HG02798 (cell line): ENCODE results near the gene ROM1.
A peak's percentile ranks its signal among the peaks of the same experiment; 100 is the strongest.
"Not testable (repeated sequence)": the region's sequence is repeated elsewhere in the genome, so short reads cannot be mapped to it uniquely, and the experiment has no call there.

Experiments used
- ATAC-seq: cut with Tn5 transposase; IDR thresholded peaks from one replicate; pipeline ENCODE4 v1.9.1; 2021; ENCODE audit warnings: mild to moderate bottlenecking; ENCODE audit not compliant: unreplicated experiment, poor library complexity

ROM1 gene

DNA sequence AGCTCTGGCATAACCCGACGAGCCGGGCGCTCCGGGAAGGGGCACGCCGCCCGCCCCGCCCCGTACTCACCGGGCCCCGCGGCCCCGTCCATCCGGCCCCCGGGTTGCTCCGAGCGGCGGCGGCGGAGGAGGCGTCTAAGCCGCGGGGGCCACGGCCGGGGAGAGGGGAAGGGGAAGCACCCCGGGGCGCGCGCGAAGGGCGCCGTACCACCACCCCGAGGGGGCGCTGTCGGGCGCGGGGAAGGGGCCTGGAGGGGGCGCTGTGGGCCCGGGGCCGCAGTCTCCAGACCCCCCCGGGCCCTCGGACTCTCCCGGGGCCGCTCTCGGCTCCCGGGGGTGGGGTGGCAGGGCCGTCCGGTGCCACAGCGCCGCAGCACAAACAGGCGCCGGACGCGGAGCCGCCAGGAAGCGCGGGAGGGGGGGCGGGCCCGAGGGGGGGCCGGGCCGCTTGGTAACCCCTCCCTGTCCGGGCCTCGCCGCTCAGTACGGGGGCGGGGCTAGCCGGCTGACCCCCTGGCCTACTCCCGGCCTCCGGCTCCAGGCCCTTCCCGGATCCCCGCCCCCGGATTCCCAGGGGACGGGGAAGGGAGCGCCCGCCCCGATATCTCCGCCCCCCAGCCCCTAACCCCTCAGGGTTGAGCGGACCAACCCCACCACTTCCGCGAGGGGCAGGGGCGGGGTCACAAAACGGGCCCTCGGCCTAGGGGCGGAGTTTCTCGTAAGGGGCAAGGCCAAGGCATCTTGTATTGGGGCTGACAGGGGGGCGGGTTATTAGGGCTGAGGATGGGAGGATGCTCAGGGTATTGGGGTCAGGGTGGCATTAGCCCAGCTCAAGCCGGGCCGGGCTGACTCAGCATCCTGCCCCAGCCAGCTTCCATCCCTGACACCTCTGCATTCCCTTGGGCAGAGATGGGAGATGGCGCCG lies at the start of gene ROM1, which contains the start of gene EML3:
TSS of gene ROM1 (plus strand) at position 892 of the 925 bp plus-strand sequence. CDS start at position 917, 25 bp downstream.
TSS of gene EML3 (minus strand) at position 410 of the 925 bp plus-strand sequence. CDS start at position 92, 318 bp downstream.
- peak; percentile 77 for ATAC-seq

DNA sequence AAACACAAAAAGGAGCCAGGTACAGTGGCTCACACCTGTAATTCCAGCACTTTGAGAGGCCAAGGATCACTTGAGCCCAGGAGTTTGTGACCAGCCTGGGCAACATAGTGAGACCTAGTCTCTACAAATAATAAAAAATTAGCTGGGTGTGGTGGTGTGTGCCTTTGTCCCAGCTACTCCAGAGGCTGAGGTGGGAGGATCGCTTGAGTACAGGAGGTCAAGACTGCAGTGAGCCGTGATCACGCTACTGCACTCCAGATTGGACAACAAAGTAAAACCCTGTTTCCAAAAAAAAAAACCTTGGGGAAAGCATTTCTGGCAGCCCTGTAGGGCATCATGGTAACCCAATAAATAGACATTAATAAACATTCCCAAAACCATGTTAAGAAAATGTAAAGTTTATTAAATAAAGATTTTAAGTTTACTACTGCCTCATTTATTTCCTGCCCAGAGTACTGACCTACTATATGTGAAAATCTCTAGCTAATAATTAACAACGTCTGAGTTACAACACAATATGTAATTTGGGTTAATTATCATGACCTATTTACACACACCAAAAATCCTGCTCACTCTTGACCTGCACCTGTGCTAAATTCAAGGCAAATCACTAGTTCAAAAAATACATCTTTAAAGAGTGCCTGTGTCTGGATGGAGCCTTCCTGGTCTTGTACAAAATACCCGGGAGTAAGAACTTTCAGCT lies 47.8 kb upstream of the ROM1 start:
- ATAC-seq = no peak

DNA sequence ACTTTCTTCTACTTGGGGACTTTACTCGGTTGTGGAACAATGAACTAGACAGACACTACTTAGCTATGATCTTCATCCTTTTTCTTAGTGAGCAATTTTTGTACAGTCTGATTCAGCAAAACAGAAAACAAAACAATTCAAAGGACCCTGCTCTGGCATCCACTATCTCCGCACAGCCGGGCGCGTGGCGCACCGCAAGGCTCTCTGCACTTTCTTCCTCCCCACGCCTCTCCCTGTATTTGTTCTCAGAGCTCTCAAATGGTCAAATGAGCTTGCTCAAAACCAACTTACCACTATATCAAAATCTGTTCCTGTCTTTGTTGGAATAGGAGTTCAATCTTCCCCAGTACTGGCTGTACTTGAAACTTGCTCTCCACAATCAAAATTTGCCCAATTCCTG lies 46.8 kb upstream of the ROM1 start:
- ATAC-seq = no peak

DNA sequence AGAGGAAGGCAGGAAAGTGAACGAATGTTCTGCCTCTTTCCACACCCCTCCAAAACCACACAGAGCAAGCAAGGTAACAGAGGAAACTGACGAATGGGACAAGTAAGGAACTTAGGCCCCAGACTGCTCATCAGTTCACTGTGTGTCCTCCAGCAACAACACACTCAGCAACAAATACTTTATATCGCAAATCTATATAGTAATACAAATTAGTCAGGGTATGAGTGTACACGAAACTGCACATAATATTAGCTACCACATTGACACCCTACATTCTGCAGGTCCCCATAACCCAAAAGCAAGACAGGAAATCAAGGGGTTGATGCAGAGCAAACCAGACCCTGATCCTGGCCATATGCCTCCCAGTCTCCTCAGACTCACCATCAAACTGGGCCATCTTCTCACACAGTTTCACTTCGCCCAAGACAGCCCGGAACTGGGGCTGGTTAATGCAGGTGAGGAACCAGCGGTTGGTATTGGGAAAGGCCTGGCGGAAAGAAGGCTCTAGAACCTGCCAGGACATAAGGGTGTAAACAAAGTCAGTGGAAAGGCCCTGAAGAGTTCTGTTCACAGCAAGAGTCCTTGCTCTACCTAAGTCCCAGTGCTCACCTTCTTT lies 45.9 kb upstream of the ROM1 start:
- ATAC-seq = no peak

- ATAC-seq = no peak
Measured at GRCh38 chr11:62569611-62570010, 43.4 kb upstream of the ROM1 start.

DNA sequence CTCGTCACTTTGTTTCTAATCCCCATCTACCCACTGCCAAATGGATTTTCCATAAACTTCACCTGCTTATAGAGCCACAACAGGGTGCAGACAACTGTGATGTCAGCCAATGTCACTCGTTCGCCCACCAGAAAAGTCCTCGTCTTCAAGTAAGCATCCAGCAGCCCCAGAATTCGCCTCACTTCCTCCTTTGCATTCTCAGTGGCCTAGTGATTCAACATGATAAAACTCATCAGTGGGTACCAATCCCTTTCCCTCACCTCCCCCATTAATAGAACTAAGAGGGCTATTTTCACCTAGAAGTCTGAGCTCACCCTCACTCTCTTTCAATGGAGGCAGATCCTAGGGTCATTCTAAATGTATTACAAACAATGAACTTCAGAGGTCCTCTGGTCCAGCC lies 42.2 kb upstream of the ROM1 start:
- ATAC-seq = not testable (repeated sequence)

DNA sequence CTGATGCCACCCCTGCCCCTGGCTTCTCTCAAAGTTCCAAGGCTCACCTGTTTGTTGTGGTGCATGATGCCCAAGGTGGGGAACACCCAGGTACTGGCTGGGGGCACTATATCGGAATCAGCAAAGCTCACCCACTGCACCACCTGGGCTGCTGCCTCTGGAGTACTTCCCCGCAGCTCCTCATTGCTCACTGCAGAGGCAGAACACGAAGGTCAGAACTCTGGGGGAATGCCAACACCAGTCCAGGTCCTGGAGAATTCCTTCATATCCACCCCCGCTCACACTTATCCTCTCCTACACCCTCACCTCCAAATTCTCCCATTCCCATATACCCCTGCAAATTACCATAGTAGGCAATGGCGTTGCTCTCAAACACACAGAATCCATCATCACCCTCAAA lies 41.6 kb upstream of the ROM1 start:
- ATAC-seq = not testable (repeated sequence)

GRCh38 chr11:62572431-62572830 lies 40.6 kb upstream of the ROM1 start:
- no peak for ATAC-seq

DNA sequence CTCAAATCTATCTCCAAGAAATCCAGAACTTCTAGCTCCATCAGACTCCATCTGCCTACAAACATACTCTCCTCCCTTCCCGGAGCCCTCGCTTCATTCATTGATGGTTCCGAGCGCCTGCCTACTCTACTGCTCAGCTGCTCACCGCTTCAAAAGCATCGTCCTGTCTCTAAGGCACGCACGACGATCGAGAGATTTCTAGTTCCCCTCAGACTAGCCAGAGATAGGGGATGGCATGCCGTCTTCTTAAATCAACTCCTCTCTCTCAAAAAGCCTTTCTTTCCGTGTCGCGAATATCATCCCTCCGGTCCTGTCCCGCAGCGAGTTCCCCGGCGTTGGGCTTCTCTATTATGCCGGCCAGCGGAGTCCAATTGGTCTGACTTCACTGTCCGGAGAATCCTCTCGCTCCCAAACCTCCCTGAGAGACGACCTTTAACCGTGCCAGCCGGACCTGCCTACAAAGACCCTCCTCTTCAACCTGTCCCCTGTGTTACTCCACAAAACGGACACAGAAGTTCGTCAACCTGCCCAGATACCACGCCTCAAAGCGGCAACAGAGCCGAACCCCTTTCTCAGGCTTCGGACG lies 40.0 kb upstream of the ROM1 start:
- no peak for ATAC-seq

DNA sequence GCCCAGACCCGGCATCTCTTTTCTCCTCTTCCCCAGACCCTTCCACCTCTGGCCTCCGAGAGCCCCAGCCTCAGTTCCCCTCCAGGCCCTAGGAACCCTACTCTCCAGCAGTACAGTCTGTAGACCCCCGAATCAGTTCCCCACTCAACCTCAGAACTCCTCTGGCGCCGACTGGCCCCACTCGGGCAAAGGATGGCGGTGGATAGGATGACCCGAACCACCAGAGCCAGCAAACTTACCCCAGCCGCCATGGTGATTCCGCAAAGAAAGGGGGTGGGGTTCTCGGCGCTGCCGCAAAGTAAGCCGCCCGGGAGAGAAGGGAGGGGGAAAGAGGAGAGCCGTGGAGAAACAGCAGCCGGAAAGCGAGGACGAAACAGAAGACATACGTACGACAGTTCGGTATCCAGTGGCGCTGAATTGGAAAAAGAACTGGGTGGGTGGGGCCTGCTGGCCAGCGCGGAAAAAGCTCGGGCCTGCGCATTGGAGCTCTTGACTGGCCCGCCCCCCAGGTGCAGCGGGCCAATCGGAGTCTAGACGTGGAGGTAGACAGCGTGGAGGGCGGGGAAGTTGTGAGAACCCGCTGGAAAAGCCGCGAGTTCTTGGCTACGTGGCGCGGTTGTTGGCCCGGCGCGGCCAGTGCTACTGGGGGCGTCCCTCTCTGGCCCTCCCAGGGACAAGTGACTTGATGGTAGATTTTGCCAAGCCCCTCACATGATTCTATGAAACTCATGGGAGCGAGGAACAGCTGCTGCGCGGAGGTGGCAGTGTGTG lies 39.3 kb upstream of the ROM1 start, which contains the start of gene EEF1G:
TSS of gene EEF1G (minus strand) at position 300 of the 771 bp plus-strand sequence. CDS start at position 251, 49 bp downstream.
- peak; percentile 95 for ATAC-seq

DNA sequence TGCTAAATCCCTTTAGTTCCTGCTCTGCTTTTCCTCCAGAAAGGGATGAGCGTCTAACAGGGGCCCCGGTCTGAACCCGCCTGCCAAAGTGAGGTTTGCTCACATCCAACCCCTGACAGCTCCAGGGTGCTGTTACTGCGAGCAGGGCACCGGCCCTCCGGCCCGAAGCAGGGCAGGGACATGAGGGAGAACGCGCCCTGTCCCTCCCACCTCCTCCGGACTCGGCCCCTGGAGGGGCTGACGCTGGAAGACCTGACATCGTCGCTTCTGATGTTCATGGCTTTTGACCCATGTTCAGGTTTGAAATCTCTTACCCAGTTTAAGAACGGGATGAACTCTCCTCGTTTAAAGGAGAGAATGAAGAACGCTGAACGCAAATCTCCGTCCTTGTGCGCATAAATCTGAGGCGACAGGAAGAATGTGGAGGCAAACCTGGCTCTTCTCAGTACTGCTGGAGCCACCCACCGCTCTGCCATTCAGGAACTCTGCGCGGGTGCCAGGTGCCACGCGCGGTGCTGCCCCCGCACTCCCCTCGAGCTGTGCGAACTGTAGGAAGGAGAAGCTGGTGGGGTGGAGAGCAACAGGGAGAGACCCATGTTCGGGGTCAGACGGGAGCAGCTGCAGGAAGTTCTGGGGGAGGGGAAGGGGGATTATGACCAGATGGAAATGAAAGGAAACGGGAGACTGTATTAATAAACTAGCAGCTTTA lies 38.5 kb upstream of the ROM1 start:
- peak; percentile 5 for ATAC-seq

GRCh38 chr11:62575156-62575555 lies 37.9 kb upstream of the ROM1 start:
- ATAC-seq = no peak

DNA sequence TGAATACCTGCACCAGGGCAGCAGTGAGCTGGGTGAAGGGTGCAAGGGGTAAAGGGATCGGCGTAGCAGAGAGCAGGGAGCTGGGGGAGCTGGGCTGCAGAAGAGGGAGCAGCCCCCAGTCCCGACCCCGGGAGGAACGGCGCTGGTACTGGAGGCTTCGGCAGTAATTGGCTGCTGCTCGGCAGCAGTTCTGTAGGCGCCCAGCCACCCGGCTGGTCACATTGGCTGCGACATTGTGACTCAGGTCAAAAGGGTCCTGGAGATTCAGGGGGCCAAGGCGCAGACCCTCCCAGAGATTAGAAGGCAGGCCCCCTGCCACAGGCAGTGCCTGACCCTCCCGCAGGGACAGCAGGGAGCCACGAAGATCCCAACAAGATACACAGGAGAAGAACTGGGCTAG lies 37.2 kb upstream of the ROM1 start:
- no peak for ATAC-seq

DNA sequence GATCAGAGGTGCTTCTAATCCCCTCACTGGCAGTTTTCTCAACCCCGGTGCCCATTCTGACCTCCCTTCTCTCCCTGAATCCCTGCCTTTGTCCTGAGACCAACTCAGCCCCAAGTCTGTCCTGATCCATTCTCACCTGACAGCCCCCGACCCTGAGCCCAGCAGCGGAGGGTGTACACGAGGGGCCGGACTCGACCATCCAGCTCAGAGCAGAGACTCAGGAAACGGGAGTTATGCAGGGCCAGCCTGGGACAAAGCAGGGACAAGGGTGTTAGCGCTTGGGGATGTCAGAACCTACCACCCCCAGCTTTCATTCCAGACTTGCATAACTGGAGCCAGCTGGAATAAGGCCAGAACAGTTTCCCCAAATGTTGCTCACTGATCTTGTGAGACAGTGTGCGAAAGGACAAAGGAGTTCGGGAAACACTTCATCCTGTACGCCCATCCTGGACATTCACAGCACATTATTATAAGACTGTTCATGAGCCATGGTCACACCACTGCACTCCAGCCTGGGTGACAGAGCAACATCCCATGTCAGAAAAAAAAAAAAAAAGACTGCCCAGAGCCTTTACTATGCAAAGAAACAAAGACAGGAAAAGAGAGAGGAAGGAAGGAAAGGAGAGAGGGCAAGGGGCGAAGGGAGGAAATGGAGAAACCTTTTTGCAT lies 35.9 kb upstream of the ROM1 start:
- no peak for ATAC-seq

DNA sequence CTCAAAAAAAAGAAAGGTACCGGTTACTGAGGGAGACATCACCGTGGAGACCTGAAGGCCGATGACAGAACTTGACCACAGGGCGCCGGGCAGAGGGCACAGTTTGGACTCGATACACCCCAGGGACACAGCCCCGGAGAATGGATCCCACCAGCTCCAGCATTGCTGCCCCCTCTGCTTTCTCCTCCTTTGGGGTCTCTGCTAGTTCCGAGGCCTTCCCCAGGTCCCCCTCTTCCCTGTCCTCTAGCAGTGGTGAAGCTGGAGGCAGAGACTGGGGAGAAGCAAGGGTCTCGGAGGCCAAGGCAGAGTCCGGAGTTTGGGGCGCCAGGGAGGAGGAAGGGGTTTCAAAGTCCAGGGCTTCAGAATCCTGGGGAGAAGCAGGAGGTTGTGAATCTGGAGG lies 34.5 kb upstream of the ROM1 start:
- ATAC-seq = no peak

- ATAC-seq = no peak
Measured at GRCh38 chr11:62579252-62579651, 33.8 kb upstream of the ROM1 start.

DNA sequence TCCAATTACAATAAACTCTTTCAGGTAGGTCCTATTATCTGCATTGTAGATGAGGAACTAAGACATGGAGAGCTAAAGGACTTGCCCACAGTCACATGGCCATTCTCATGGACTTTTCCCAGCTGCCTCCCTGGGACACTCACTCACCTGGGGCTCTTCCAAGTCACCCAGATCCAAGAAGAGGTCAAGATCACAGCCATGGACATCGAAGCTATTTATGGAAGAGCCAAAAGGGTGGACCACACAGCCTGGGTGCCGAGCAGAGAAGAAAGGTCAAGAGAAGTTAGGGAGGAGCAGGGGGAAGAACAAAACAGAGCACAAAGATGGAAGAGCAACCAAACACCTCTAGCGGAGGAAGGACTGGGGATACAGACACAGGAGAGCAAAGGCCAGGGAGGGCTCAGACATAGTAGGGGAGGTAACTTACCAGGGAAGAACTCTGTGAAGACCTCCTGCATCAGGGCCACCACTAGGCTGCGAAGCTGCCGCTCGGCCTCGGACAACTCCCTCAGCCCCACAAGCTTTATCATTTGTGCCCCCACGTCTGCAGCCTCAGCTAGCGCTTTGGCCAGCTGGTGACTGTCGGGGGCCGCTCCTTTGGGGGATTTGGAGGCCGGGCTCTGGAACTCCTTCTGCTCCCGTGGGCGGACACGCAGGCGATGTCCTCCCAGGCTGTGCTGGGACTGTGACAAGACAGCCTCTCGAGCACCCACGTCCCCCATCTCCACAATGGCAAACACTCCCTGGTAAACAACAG lies 31.9 kb upstream of the ROM1 start:
- no peak for ATAC-seq

- ATAC-seq = not testable (repeated sequence)
Measured at GRCh38 chr11:62581735-62582134, 31.3 kb upstream of the ROM1 start.
